ENCODE results near the gene RMND1.
"Not testable (repeated sequence)": the region's sequence is repeated elsewhere in the genome, so short reads cannot be mapped to it uniquely, and the experiment has no call there.

Gene RMND1, protein sequence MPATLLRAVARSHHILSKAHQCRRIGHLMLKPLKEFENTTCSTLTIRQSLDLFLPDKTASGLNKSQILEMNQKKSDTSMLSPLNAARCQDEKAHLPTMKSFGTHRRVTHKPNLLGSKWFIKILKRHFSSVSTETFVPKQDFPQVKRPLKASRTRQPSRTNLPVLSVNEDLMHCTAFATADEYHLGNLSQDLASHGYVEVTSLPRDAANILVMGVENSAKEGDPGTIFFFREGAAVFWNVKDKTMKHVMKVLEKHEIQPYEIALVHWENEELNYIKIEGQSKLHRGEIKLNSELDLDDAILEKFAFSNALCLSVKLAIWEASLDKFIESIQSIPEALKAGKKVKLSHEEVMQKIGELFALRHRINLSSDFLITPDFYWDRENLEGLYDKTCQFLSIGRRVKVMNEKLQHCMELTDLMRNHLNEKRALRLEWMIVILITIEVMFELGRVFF

DNA sequence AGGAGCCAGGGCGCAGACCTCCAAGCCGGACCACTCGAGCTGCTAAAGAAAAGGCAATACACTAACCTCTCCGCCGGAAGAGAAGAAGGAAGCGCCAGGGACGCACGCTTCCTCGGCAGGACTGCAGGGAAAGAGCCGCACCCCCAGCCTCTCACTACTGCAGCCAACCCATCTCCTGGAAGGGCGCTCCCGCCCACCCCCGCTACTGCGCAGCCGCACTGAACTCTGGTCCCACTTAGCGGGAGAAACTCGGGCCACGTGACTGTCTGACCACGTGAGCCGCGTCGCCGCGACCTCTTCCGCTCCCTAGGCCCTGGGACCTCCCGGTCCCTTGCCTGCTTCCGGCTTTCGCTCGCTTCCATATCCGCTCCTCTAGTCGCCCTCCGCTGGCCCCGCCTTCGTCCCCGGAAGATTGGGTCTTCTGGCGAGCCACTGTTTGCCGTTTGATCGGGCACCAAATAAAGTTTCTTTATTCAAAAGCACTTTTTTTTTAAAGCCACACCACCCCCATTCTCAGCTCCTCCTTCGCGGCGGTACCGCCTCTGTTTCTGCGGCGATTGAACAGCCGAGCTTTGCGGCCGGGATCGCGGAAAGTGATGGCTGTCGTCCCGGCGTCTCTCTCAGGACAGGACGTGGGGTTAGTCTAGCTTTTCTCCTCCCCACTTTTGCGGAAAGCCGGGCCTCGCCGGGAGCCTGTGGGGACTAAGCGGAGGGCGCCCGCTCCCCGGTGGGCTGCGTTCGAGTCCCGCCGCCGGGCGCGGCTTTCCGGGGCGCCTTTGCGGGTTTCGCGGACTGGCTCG, at the start of gene RMND1:
Gene RMND1 (minus strand): TSS at position 177 of the 800 bp plus-strand sequence. CDS start 6,315 bp downstream, outside the sequence.
- DNase-seq (ENCODE audit: low read depth in 2 of 2), result peak; percentile 99

DNA sequence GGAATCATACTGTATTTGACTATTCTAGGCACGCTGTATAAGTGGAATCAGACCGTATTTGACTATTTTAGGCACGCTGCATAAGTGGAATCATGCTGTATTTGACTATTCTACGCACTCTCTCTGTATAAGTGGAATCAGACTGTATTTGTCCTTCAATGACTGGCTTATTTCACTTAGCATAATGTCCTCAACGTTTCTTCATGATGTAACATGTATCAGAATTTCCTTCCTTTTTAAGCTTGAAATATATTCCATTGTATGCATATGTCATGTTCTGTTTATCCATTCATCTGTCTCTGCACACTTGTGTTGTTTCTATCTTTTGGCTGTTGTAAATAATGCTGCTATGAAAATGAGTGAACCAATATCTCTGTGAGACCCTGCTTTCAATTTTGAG, 47.6 kb upstream of the RMND1 start:
- no peak for DNase-seq (ENCODE audit: low read depth in 2 of 2)

DNA sequence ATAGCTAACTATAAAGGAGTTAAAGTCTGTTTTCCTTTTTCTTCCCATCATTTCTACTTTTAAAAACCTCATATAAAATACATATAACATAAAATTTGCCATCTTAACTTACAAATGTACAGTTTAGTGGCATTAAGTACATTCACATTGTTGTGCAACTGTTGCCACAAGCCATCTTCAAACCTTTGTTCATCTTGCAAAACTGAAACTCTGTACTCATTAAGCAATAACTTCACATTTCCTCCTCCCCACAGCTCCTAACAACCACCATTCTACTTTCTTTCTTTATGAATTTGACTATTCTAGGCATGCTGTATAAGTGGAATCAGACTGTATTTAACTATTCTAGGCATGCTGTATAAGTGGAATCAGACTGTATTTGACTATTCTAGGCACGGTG, 46.4 kb upstream of the RMND1 start:
- DNase-seq (ENCODE audit: low read depth in 2 of 2), result no peak

DNA sequence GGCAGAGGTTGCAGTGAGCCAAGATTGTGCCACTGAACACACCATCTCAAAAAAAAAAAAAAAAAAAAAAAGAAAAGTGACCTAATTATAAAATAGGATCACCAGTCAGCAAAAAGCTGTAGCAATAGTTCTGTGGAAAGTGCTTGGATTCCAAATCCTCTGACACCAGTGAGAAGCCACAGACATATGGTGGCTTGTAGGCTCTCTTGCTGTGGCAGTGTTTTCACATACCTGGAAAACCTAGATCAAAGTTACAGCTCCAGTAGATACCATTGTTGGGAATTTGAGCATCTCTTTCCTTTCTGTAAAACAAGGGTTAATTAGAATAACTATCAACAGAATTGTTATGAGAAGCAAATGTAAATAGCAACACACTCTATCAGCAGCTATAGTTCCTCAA, 46.0 kb upstream of the RMND1 start:
- no peak for DNase-seq (ENCODE audit: low read depth in 2 of 2)

DNA sequence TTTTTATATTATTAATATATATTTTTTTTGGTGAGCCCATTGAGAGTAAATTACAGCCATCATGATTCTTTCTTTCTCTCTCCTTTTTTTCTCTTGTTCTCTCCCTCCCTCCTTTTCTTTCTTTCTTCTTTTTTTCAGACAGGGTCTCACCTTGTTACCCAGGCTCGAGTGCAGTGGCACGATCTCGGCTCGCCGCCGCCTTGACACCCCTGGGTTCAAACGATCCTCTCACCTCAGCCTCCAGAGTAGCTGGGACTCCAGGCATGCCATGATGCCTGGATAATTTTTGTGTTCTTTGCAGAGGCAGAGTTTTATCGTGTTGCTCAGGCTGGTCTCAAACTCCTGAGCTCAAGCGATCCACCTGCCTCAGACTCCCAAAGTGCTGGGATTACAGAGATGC, 43.5 kb upstream of the RMND1 start:
- DNase-seq (ENCODE audit: low read depth in 2 of 2), result no peak

DNA sequence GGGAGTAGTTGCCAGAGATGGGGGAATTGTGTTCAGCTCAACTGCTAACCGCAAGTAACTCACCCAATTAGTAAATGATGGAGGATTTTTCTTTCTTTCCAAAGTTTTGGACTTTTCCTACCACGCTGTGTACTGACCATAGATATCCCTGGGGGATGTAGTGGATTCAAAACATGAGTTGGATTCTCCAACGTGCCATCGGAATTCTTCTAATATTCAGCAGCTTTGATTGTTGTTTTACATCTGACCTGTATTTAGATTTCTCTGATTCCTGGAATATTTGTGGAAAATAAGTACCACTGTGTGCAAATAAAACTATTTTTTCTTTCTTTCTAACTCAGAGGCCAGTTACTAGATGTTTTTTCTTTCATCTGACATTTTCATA, 43.0 kb upstream of the RMND1 start:
- DNase-seq (ENCODE audit: low read depth in 2 of 2), result no peak

DNA sequence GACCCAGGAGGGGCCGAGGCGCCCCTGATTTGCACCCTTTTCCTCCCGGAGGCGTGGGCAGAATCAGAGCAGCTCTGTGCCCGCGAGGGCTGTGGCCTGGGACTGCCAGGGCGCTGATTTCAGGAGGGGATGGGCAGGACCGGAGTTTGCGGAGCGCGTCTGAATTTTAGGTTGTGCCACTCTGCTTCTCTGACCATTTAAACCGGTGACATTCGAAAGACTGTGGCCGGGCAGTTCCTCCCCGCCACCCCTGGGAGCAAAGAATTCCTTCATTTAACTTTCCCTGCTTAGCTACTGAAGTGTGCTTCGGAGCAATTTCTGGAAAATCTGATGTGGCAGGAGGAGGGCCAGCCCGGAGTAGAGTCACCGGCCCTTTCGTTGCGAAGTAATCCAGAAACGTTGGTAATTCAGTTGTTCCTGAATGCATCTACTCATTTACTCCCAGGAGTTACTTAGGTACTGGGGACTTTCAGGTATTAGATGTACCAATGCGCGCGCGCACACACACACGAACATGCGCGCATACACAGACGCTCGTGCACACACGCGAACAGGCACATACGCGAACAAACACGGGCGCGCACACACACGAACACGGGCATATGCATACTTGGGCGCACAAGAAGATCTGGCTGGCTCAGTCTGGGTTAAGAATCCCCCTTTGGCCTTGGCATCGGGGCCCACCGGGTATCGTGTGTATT, 42.5 kb upstream of the RMND1 start:
- DNase-seq (ENCODE audit: low read depth in 2 of 2), result peak in 1 of 2 experiments; percentile 10

DNA sequence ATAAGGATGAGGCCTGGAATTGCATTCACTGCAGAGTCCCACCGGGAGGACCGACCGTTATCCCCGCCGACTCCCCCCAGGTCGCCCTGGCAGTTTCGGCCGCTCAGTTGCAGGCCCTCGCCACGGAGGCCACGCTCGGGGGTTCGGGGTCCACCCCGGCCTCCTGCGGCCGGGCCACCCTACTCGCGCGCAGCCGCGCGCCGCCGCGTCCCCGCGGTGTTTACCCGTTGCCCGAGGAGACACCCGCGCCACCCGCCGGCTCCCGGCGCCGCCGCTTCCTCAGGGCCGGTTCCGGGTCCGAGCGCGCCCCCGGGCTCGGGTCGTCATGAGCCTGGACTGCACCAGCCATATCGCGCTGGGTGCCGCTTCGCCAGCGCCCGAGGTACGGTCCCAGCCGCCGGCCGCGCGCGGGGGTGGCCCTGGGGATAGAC, 41.9 kb upstream of the RMND1 start, which contains the start of gene CCDC170:
Gene CCDC170 (plus strand): TSS at position 214 of the 431 bp plus-strand sequence. CDS start 112 bp downstream, at position 326.
- no peak for DNase-seq (ENCODE audit: low read depth in 2 of 2)

DNA sequence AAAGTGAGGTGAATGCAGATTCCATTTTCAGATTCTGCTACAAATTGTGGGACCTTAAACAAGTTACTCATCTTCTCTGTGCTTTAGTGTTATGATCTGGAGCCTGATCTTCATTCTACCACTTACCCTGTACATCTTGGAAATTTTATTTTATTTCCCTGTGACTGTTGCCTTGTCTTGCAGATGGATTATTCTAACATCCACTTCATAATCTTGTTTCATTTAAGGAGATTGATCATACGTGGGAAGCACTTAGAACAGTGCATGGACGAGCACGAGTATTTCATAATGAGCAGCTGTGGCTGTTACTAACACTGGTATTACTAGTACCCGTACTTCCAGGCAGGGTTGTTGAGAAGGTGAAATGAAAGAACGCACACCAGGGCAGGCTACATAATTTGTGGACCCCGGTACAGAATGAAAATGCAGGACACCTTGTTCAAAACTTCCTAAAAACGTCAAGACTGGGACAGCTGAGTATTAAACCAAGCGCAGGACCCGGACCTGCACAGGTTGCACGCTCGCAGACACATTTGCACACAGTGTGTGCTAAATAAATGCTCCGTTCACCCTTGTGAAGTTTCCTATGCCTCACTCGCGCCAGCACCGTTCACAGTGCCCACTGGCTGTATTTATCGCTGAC, 41.4 kb upstream of the RMND1 start:
- DNase-seq (ENCODE audit: low read depth in 2 of 2), result no peak

DNA sequence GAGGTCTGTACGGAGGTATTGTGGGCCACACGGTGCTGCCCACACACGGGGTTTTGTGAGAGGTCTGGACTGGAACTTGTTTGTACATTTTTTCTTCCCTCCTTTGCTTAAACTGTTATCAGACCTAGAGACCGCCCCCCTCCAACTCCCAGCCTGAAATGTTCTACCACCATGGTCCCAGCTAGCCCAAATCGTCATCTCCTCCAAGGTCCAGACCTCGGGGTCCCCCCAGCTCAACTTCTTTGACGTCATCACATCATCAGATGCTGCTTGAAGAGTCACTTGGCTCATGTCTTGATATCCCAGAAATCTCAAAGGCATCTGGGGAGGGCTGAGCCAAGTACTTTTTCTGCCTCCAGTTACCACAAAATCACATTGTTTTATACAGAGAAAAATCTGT, 39.1 kb upstream of the RMND1 start:
- DNase-seq (ENCODE audit: low read depth in 2 of 2), result no peak

DNA sequence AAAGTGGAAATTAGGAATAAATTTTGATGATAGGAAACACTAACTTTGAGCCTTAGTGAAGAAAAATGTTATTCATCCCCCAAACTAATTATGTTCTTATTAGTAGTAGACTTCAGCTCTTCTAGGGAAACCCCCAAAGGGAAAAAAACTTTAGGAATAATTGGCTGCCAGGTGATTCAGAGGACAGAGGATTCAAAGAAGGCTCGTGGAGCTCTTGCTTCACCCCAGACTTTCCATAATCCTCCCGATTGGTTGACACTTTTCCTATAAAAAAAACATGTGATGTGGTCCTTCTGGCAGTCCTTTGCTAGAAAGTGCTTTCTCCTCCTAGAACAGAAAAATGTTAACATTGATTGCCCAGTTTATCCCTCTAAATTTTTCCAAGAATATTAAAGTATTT, 36.3 kb upstream of the RMND1 start:
- DNase-seq (ENCODE audit: low read depth in 2 of 2), result no peak

DNA sequence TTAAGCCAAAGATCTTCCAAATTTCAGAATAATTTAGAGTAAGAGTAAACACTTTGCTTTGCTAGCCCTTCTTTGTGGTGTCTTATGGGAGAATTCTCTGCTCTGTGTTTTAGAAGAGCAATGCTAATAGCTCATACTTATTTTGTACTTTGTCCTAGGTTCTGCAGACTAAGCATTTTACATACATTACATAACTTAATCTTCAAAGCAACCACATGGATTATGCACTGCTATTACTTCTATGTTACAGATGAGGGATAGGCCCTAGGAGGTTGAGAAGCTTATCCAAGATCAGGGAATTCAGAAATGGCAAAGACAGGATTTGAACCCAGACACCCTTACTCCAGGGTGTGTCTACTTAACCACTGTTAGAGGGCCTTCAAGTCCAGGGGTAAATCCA, 32.1 kb upstream of the RMND1 start:
- no peak for DNase-seq (ENCODE audit: low read depth in 2 of 2)

DNA sequence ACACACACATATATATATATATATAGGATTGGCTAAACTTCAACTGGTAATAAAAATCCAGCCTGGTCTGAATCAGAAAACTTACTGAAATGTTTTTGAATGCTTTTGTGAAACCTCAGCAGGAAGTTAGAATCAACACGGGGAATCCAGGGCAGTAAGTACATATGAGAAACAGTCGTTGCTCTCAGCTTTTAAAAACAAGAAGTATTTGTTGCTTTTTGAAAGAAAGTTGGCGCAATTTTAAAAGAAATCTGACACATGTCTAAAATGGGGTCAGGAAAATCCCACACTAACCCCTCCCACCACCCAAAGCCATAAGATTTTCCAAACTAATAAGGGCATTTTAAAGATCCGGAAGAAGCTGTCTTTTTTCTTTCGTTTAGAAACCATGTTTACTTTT, 30.4 kb upstream of the RMND1 start:
- no peak for DNase-seq (ENCODE audit: low read depth in 2 of 2)

DNA sequence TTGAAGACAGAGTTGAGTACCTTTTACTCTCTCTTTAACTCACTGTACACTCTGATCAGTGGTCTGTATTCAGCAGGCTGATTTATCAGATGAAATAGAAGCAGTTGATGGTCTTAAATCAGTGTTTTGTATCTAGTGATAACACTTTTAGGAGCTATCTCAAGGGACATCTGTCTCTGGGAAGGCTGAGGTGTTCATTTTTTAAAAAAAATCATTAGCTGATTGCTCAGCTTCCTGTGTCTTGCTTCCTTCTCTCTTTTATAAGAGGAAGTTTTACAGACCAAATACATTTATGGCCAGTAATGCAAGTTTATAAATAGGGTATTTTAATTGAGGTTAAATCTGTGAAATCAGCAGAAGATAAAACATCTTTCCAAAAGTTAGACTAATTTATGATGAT, 29.9 kb upstream of the RMND1 start:
- DNase-seq (ENCODE audit: low read depth in 2 of 2), result no peak

DNA sequence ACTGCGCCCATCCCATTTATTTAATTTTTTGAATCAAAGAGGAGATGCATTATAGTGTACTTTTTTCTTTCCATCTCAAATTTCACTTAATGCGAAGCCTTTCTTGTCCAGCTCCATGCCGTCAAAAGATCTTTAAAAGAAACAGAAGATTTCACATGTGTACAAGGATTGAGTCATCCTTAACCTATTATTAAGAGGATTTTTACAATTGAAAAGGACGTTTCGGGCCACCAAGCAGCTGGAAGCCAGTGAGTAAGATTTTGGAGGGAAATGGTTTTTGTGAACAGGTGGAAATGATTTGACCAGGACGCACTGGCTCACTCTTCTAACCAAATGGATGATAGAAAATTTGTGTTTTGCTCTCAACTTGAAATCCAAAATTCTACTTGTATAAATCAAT, 26.7 kb upstream of the RMND1 start:
- no peak for DNase-seq (ENCODE audit: low read depth in 2 of 2)

DNA sequence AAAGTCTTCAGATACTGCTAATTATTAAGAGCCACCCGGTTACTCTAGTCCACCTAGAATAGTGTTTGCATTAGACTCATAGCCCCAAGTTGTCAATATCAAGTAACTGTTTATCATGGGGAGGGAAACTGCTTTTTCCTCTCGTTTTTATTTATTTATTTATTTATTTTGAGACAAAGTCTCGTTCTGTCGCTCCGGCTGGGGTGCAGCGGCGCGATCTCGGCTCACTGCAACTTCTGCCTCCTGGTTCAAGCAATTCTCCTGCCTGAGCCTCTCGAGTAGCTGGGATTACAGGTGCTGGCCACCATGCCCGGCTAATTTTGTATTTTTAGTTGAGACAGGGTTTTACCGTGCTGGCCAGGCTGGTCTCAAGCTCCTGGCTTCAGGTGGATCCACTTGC, 25.8 kb upstream of the RMND1 start:
- no peak for DNase-seq (ENCODE audit: low read depth in 2 of 2)

DNA sequence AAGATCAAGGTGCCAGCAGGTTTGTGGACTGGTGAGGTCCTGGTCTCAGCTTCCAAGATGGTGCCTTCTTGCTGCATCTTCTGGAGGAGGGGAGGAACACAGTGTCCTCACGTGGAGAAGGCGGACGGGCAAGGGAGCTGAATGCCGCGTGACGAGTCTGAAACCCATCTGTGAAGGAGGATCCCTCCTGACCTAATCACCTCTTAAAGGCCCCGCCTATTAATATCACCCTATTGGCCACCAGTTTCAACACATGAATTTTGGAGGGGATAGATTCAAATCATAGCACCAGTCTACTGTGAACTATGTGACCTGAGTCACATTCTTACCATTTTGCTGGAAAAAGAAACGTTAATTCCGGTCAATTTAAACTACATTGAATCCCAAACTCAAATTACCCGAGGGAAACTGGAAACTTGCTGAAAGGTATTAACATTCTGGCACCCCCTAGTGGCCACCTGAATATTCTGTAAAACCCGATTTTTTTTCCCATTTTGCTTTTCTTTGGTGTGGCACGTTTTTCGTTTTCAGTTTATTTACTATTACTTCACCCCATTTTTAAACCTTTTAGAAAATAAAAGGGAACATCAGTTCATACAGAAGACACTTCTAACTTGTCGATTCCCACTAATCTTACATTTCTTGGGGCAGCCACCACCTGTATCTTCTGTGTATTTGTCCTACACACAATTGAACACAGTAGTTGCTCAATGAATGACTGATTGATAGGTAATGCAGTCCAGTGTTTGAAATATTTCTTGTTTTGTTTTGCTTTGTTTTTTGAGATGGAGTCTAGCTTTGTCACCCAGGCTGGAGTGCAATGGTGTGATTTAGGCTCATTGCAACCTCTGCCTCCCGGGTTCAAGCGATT, 24.0 kb upstream of the RMND1 start:
- DNase-seq (ENCODE audit: low read depth in 2 of 2), result peak in 1 of 2 experiments; percentile 24

DNA sequence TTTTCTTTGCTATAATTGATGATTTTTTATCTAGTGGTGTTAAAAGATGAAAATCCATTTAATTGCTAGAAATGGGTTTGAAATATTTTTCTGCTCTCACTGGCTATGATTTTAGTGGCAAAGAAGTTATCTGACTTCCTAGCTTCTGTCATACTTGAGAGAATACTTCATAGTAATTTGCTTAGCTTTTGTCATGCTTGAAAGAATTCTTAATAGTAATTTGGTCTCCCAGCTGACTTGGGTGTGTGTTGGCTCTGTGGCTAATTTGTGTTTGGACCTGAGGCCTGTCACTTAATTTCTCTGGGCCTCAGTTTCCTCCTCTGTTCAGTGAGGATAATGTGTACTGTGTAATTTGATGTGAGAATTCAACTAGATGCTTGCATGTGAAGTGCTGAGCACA, 12.8 kb upstream of the RMND1 start:
- DNase-seq (ENCODE audit: low read depth in 2 of 2), result no peak

DNA sequence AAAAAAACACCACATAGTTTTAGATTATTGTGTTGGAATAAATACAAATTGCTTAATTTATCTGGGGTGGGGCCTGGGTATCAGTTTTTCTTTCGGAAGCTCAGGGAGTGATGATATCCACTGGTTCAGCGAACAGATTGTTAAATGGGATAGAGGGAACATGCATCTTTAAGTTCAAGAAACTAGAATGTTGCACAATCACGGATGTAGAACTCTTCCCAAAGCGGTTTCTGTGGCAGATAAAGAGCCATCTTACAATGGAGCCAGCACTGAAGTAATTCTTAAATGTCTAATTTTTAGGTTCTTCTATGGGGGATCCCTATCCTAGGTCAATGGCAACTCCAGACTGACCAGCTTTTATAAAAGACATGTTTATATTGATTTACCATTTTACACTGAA, 9.7 kb upstream of the RMND1 start:
- no peak for DNase-seq (ENCODE audit: low read depth in 2 of 2)

DNA sequence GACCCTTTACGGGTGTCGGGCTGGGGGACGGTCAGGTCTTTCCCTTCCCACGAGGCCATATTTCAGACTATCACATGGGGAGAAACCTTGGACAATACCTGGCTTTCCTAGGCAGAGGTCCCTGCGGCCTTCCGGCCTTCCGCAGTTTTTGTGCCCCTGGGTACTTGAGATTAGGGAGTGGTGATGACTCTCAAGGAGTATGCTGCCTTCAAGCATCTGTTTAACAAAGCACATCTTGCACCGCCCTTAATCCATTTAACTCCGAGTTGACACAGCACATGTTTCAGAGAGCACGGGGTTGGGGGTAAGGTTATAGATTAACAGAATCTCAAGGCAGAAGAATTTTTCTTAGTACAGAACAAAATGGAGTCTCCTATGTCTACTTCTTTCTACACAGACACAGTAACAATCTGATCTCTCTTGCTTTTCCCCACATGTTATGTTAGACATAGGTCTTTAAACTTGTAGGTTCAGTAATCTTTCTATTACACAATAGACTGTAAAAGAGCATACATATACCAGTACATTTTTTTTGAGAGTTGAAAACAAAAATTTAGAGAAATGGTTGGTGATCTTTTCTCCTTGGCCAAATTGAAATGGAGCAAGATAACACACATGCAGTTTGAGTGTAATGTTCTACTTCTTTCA, 3.9 kb upstream of the RMND1 start:
- not testable (repeated sequence) for DNase-seq (ENCODE audit: low read depth in 2 of 2)
